GM10847 (cell line): ENCODE results near the gene FAHD1.
A peak's percentile ranks its signal among the peaks of the same experiment; 100 is the strongest.

Experiments
- POLR2A ChIP-seq: IDR thresholded peaks from 2 replicates; pipeline ENCODE4 v1.6.1; 2011; ENCODE audit not compliant: insufficient read length; ENCODE audit errors: extremely low read depth

Gene FAHD1

DNA sequence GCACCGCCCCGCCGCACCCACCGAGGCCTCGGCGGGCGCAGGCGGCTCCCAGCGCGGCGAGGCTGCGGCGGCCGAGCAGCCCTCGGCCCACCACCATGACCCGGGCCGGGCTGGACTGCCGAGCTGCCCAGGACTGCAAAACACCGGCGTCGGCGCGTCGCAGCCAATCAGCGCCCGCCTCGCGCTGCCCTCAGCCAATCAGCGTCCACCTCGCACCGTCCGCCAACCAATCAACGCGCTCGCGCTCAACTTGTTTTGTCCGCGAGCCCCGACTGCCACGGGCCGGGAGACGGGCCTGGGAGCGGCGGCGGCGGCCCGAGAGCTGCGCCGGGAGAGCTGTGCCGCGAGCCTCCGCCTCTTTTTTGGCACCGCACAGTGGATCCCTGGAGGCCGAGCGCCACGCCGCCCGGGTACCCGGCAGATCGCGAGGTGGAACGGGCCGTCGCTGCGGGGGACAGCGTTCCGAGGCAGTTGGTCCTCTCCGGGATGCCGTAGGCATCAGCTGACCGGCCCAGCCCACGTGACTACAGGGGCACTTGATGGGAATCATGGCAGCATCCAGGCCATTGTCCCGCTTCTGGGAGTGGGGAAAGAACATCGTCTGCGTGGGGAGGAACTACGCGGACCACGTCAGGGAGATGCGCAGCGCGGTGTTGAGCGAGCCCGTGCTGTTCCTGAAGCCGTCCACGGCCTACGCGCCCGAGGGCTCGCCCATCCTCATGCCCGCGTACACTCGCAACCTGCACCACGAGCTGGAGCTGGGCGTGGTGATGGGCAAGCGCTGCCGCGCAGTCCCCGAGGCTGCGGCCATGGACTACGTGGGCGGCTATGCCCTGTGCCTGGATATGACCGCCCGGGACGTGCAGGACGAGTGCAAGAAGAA lies at the start of gene FAHD1, which contains the start of gene HAGH:
Gene FAHD1 (plus strand): TSS at position 516 of the 883 bp plus-strand sequence. CDS start 33 bp downstream, at position 549.
Gene HAGH (minus strand): TSS at position 135 of the 883 bp plus-strand sequence. CDS start 38 bp downstream, at position 97.
- TF ChIP-seq POLR2A: peak; percentile 41

DNA sequence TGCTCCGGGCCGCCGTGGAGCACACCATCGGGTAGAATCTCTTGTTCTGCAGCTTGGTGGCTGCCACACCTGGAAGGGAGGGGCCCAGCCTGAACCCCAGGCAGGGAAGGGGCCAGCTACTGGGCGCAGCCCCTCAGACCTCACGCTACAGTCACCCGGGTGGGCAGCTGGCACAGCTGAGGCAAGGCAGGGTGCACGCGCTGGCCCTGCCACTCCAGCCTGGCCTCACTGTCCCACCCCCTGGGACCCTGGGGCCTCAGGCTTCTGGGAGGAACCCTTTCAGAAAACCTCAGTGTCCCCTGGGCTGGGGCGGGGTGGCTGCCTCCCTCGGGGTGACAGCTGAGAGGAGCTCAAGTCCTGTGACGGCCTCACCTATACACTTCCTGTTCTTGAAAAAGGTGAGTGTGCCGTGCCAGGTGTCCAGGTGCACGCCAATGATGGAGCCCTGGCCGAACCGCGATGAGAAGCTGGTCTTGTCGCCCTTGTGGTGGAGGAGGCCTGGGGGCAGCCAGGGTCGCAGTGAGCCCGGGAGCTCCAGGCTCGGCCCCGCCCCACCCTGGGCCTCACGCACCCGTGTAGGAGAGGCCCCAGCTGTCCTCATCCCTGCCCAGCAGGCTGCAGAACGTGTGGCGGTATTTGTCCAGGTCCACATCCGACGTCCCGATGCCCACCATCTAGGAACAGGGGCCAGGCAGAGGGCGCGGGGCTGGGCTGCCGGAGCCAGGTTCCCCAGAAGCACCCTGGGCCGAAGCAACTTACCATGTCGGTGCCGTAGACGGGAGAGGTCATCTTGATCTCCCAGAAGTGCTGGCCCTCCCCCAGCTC lies 49.4 kb upstream of the FAHD1 start:
- no peak for TF ChIP-seq POLR2A

DNA sequence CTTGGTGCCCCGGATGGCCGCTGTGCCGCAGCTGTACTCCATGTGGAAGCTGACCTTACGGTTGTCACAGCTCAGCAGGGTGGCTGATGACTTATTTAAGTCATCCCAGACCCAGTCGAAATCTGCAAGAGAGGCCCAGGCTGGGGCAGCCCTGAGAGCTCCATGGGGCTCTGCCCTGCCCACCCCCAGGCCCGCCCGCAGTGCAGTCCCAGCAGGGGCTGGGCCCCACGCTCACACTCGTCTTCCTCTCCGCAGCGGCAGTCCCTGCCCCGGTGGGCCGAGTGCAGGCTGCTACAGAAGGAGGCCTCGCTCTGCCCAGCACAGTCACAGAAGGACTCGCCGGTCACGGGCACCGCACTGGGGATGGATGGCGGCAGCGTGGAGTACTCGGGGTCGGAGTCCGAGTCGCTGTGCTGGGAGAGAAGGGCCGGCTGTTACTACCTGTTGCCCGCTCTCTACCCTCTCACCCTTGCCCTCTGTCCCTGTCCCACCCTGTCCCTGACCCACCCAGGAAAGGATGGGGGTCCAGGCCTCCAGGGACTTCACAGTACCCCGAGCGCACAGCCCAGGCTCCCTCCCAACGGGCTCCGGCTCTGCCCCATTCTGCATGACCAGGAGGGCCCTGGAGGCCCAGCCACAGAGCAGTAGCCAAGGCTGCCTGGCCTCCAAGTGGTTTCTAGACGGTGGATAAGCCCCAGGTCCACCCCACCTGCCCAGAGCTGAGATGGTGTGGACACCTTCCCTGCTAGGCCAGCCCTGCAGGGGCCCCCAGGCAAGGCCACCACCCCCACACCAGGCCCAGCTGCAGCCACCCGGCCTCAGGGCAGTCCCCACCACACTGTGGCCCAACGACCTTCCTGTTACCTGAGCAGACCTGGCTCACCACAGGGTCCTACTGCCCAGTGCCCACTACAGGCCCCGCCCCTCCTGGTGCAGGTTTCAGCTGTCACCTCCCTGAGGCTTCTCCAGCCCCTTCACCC lies 48.5 kb upstream of the FAHD1 start:
- no peak for TF ChIP-seq POLR2A

DNA sequence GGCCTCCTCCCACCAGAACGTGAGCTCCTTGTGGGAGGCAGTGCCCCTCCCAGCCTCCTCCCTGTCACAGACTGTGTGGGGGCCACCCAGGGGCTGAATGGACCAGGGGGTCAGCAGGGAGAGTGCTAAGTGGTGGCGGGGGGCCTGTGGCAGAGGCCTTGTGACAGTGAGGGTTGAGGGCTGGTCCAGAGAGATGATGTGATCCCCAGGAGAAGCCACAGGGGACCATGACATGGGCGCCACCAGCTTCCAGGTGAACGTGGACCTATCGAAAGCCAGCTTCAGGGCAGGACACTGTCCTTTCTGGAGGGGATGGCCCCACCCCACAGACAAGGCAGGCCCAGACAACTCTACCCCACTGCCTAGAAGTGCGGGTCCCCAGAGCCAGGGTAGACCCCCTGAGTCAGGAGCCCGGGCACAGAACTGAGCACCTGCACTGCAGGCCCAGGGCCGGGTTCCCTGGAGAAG lies 47.7 kb upstream of the FAHD1 start:
- no peak for TF ChIP-seq POLR2A

DNA sequence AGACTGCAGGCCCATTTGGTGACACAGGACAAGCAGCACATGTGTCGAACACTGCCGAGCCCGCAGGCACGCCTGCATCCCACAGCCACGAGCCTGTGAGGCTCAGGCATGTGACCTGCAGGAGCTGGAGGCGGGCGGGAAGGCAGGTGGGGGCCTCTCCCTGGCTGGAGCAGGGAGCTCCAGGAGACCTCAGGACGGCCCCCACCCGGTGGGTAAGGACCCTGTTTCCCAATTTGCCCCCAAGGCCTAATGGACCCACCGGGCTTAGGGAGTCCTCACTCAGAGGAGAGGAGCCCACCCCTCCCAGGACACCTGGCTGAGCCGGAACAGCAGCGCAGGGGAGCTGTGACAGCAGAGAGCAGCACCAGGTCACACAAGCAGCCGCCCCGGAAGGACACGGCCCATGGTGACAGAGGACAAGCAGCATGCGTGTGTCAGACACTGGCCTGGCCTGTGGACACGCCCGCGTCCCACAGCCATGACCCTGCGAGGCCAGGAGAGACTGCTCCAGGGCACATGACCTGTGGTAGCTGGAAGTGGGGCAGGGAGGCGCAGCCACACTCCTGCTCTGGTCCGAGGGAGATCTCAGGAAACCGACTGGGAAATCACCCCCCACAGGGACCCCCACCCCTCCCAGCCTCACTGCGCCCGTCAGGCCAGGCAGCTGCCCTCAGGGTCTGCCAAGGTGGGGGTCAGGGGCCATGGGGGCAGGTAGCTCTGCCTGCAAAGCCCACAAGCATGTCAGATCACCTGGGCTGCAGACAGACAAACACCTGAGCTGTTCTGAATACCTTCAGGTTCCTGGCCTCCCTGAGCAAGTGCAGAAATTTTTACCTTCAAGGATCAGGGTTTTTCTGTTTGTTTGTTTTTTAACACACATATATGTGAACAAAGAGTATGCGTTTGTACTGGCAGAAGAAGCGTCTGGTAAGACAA lies 47.0 kb upstream of the FAHD1 start:
- no peak for TF ChIP-seq POLR2A

DNA sequence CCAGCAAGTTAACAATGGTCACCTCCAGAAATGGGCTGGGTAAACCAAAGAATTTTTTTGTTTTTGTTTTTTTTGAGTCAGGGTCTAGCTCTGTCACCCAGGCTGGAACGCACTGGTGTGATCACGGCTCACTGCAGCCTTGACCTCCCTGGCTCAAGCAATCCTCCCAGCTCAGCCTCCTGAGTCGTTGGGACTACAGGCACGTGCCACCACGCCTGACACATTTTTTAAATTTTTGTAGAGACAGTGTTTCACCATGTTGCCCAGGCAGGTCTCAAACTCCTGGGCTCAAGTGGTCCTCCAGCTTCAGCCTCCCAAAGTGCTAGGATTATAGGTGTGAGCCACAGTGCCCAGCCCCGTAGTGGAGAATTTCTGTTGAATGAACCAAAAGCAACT lies 46.3 kb upstream of the FAHD1 start:
- TF ChIP-seq POLR2A: no peak

DNA sequence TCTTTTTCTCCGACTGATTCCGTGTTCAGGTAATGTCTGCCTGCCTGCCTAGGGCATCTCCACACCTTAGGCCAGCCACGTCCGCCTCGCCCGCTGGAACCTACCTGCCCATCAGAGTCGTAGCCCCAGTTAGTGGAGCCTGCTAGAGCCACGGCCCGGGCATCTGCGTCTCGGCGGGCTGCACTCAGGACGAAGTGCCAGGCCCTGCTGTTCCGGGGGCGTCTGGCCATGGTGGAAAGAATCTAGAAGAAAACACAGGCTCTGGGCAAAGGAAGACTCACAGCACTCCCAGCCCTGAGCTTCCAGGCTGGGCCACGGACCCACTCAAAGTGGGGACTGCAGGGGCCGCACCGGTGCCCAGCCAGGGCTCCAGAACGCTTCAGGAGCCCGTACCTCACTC lies 45.8 kb upstream of the FAHD1 start:
- no peak for TF ChIP-seq POLR2A

DNA sequence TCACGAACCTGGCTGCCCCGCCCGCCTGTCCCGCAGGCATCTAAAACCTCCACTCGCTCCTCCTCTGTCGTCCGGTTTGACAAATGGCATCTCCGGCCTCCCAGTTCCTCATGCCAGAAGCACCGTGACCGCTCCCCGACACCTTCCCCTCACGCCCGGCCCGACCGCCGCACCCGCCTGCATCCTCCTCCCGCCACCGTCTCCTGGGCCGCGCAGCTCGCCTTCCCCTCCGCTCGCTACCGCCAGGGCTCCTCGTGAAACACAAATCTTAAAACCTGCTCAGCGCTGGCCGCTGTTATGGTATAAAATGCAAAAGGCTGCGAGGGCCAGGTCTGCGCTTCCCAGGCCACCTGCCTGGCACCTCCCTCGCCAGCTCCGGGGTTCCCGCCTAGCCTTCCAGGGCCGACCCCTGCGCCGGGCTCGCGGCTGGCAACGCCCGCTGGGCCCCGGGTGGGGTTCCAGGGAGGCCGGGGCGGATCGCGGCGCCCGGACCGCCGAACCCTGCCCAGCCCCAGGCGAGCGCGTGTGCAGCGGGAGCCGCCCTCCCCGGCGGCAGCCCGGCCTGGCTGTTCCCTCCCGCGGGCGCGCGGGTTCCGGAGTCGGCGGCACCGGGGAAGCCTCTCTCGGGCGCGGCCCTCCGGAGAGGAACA lies 45.1 kb upstream of the FAHD1 start:
- no peak for TF ChIP-seq POLR2A

DNA sequence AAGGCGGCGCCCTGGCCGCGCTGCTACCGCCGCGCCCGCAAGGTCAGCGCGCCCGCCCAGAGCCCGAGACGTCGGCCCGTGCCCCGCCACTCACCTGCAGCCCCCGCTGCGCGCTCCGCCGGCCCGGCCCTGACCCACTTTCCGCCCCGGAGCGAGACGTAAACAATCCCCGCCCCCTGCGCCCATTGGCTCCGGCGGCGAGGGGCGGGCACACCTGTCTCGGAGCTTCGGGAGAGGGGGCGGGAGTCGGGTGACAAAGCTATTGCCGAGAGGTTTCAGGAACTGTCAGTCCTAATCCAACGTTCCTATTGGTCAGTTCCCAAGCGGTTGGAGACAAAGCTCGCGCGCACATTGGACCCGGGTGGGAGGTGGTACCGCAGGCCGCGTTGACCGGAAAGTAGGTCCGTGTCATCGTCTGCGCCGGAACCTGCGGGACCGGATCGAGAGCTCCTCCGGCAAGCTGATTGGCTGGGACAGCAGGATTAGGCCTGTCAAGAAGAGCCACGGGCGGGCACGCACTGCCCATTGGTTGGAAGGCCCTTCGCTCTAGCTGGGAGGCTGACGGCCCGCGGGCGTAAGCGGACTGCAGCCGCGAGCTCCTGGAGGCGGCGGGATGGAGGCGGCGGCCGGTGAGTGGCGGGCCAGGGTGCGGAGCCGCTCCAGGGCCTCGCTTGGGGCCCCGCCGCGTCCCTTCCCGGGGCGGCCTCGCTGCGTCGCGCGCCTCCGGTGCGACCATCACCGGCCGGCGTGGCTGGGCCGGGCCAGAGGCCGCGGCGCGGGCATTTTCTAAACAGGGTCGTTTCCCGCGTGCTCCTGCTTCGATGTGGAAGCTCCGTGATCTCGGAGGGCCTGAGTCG lies 44.4 kb upstream of the FAHD1 start, which contains the start of the genes NUBP2 and SPSB3:
Gene NUBP2 (plus strand): TSS at position 553 of the 857 bp plus-strand sequence. CDS start 61 bp downstream, at position 614.
Gene SPSB3 (minus strand): TSS at position 164 of the 857 bp plus-strand sequence. CDS start 1,088 bp downstream, outside the sequence.
- TF ChIP-seq POLR2A: peak; percentile 69

DNA sequence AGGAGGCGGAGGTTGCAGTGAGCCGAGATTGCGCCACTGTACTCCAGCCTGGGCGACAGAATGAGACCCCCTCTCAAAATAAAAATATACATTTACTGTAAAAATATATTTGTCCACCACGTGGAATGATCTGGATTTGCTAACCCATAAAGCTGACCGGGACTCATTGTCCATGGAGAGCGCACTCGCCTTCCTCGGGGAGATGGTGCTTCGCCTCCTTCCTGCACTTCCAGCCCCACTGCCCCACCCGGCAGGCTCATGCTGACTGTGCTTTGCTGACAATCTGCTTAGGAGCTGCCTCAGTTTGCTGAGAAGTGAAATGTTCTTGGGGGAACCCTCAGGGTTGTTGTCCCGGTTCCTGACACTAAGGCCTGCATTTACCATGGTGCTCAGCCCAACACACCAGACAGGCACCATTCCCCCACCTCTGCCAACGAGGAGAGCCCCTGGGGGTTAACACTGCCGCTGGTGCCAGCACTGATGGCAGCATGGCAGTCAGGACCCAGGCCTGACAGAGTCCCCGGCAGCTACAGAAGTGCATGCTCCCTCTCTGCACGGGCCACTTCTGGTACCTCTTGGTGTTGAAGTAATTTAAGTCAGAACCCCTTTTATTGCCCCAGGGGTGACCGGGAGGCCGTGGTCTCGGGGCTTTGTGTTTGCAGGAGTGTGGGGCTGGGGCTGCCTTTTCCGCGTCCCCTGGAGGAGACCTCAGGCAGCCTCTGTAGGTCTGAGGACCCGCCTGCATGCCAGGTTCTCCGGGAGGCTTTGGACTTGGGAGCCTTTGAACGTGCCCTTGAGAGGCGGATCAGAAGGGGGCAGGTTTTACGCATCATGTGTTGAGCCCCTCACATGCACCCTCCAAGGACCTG lies 41.8 kb upstream of the FAHD1 start:
- TF ChIP-seq POLR2A: no peak

DNA sequence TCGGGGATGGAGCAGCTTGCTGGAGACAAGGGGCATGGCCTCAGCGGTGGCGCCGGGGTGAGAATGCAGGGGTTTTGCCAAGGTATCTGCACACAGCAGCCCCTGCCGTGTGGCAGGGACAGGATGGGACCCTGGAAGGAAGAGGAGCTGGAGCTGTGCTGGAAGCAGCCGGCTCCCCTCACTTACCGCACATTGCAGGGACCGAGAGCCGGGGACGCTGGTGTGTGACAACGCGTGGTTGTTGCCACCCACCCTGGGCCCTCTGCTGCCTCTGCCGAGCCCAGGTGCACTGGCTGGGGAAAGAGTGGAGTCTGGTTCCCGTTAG lies 41.2 kb upstream of the FAHD1 start:
- TF ChIP-seq POLR2A: no peak
